ENCODE data around the gene TFDP3. TPM values are rescaled to one million over a fixed set of nuclear protein-coding genes. Genes with fewer than 3 reads are reported as not detected.

TFDP3 gene
- total and polyA plus RNA-seq, 2 of the 4 experiments (the other 2 are of a cell fraction): not detected

DNA sequence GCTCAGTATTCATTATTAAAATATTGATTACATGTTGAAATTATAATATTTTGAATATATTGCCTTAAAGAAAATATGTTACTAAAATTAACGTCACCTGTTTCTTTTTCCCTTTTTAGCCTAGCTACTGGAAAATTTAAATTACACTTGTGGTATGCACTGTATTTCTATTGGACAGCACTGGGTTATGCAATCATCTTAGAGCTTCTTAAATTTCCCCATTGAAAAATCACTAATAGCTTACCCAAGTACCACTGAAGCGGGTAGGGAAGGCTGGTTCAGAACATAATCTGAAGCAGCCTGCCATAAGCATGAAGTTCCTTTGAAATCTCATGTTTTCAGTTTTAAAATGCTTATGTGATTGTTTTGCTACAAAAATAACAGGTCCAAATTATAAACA, 49.5 kb upstream of the TFDP3 start:
- no CpG with 5 or more reads among the region's 2 CpGs for whole genome bisulfite sequencing, 2 experiments (ENCODE audit: extremely low coverage in 2 of 2, insufficient read length in 1 of 2)
- no peak overlapping the region for H3K18ac ChIP-seq (ENCODE audit: low read depth, low read length)
- H3K56ac ChIP-seq (ENCODE audit: extremely low read depth, insufficient read depth, low read length): no peak overlapping the region
- no peaks in the 10 kb centered on the region for H4K20me1 ChIP-seq (ENCODE audit: insufficient read depth, low read length)
- no peak overlapping the region for H4K91ac ChIP-seq (ENCODE audit: insufficient read depth, low read depth, low read length)
- no peak overlapping the region for H3K14ac ChIP-seq (replicated peaks; ENCODE audit: low read depth, low read length)
- intact Hi-C loops (cut with micrococcal nuclease): no loop called here
- H3K4me3 ChIP-seq (ENCODE audit: insufficient read depth, low read depth, low read length): no peak overlapping the region
- no peaks in the 10 kb centered on the region for H3K9me3 ChIP-seq (ENCODE audit: control insufficient read depth, insufficient read depth, low read length)
- no peak overlapping the region for H2BK5ac ChIP-seq (ENCODE audit: low read depth, low read length, poor library complexity, severe bottlenecking)
- H3K4ac ChIP-seq (ENCODE audit: low read depth, low read length): no peak overlapping the region
- no peak overlapping the region for H3K23ac ChIP-seq (ENCODE audit: low read depth, low read length)
- H3K9ac ChIP-seq (ENCODE audit: low read depth, low read length): no peak overlapping the region
- H2BK15ac ChIP-seq (ENCODE audit: low read depth, low read length): no peak overlapping the region
- no peak overlapping the region for H2BK20ac ChIP-seq (ENCODE audit: low read depth, low read length)
- in situ Hi-C loops (cut with MboI; ENCODE audit: low sequenced_read_pairs): no loop called here
- no peaks in the 10 kb centered on the region for H3K79me1 ChIP-seq (ENCODE audit: low read depth in 1 of 2, low read length in 2 of 2)
- H2AK5ac ChIP-seq (ENCODE audit: low read depth, low read length): no peak overlapping the region
- H3K9me1 ChIP-seq (ENCODE audit: insufficient read depth, low read length): no peaks in the 10 kb centered on the region
- H3K4me2 ChIP-seq (ENCODE audit: low read depth, low read length): no peak overlapping the region
- no TSS peak for BruUV-seq (replicated peaks)
- TF ChIP-seq BHLHE40 (IDR thresholded peaks at IDR 0.05; ENCODE audit: low read depth, low read length): no peak
- TF ChIP-seq, protein P1, sequence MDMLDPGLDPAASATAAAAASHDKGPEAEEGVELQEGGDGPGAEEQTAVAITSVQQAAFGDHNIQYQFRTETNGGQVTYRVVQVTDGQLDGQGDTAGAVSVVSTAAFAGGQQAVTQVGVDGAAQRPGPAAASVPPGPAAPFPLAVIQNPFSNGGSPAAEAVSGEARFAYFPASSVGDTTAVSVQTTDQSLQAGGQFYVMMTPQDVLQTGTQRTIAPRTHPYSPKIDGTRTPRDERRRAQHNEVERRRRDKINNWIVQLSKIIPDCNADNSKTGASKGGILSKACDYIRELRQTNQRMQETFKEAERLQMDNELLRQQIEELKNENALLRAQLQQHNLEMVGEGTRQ (IDR thresholded peaks at IDR 0.05; ENCODE audit: low read depth, low read length): no peak
- no peak for TF ChIP-seq CEBPB (IDR thresholded peaks at IDR 0.05; ENCODE audit: low read depth, low read length)
- TF ChIP-seq NFE2L2 (IDR thresholded peaks at IDR 0.05; ENCODE audit: low read depth, low read length): no peak
- TF ChIP-seq SMC3 (IDR thresholded peaks at IDR 0.05; ENCODE audit: low read depth, low read length): no peak
- TF ChIP-seq CHD1 (IDR thresholded peaks at IDR 0.05; ENCODE audit: low read depth, low read length): no peak
- TF ChIP-seq, protein P2, sequence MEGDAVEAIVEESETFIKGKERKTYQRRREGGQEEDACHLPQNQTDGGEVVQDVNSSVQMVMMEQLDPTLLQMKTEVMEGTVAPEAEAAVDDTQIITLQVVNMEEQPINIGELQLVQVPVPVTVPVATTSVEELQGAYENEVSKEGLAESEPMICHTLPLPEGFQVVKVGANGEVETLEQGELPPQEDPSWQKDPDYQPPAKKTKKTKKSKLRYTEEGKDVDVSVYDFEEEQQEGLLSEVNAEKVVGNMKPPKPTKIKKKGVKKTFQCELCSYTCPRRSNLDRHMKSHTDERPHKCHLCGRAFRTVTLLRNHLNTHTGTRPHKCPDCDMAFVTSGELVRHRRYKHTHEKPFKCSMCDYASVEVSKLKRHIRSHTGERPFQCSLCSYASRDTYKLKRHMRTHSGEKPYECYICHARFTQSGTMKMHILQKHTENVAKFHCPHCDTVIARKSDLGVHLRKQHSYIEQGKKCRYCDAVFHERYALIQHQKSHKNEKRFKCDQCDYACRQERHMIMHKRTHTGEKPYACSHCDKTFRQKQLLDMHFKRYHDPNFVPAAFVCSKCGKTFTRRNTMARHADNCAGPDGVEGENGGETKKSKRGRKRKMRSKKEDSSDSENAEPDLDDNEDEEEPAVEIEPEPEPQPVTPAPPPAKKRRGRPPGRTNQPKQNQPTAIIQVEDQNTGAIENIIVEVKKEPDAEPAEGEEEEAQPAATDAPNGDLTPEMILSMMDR (conservative IDR thresholded peaks at IDR 0.05; ENCODE audit: low read depth, low read length): no peak
- TF ChIP-seq RCOR1 (IDR thresholded peaks at IDR 0.05; ENCODE audit: insufficient replicate concordance, low read length): no peak
- TF ChIP-seq RAD21 (IDR thresholded peaks at IDR 0.05; ENCODE audit: low read length): no peak
- no peak for TF ChIP-seq FOS (IDR thresholded peaks at IDR 0.05; ENCODE audit: low read depth, low read length)
- no peak for TF ChIP-seq RFX5 (IDR thresholded peaks at IDR 0.05; ENCODE audit: low read depth, low read length)
- no peak for TF ChIP-seq MXI1 (IDR thresholded peaks at IDR 0.05; ENCODE audit: borderline replicate concordance, low read depth, low read length)
- no peak for TF ChIP-seq POLR2A (IDR thresholded peaks at IDR 0.05; ENCODE audit: low read depth, low read length)
- TF ChIP-seq MAZ (IDR thresholded peaks at IDR 0.05; ENCODE audit: borderline replicate concordance, low read depth, low read length): no peak
- TF ChIP-seq, protein P3, sequence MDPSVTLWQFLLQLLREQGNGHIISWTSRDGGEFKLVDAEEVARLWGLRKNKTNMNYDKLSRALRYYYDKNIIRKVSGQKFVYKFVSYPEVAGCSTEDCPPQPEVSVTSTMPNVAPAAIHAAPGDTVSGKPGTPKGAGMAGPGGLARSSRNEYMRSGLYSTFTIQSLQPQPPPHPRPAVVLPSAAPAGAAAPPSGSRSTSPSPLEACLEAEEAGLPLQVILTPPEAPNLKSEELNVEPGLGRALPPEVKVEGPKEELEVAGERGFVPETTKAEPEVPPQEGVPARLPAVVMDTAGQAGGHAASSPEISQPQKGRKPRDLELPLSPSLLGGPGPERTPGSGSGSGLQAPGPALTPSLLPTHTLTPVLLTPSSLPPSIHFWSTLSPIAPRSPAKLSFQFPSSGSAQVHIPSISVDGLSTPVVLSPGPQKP (IDR thresholded peaks at IDR 0.05; ENCODE audit: borderline replicate concordance, low read depth, low read length): no peak
- H3K27me3 ChIP-seq (ENCODE audit: control insufficient read depth, insufficient read depth, low read length): peaks cover 2% of the 10 kb centered on the region; the same call in 1 of the 2 replicates
- no peak overlapping the region for H2AFZ ChIP-seq (replicated peaks; ENCODE audit: low read length, poor library complexity)
- no peak for DNase-seq
- dilution Hi-C loops (cut with HindIII; ENCODE audit: low sequenced_read_pairs, unreplicated experiment): no loop called here
- no peak for ATAC-seq (ENCODE audit: low read depth)
- H2BK120ac ChIP-seq (ENCODE audit: low read depth, low read length): no peak overlapping the region
- no peak overlapping the region for H2AK9ac ChIP-seq (replicated peaks; ENCODE audit: low read depth, low read length, poor library complexity)
- H3K36me3 ChIP-seq (ENCODE audit: control insufficient read depth, insufficient read depth, low read length): no peaks in the 10 kb centered on the region
- H3K4me1 ChIP-seq (ENCODE audit: control insufficient read depth, insufficient read depth, low read length): no peaks in the 10 kb centered on the region
- no peak overlapping the region for H3K27ac ChIP-seq (ENCODE audit: insufficient read depth, low read length)
- POLR2A ChIA-PET (ENCODE audit: unreplicated experiment): no interaction called here
- H4K5ac ChIP-seq (ENCODE audit: low read depth, low read length): no peak overlapping the region
- CTCF ChIA-PET: no interaction called here
- H4K8ac ChIP-seq (ENCODE audit: low read depth in 2 of 2, low read length in 2 of 2): no peak overlapping the region

Measured in IMR-90 (cell line).